Mesothelial cell of epicardium (in vitro differentiated cells): ENCODE results near the gene MAPK4. TPM values are rescaled to one million over a fixed set of nuclear protein-coding genes. Genes with fewer than 3 reads are reported as not detected.

Experiments used
- DNase-seq, 2 experiments: peaks; one replicate each; pipeline ENCODE4 v3.0.0; 2021; ENCODE audit warnings: low spot score in 2 of 2; ENCODE audit not compliant: unreplicated experiment in 2 of 2
- H3K27ac Mint-ChIP-seq: 2 replicates; pipeline ENCODE4 v1.8.0; 2021; ENCODE audit warnings: mixed read lengths
- H3K27me3 Mint-ChIP-seq: 2 replicates; pipeline ENCODE4 v1.8.0; 2021; ENCODE audit warnings: low read depth, mixed read lengths
- H3K36me3 Mint-ChIP-seq: 2 replicates; pipeline ENCODE4 v1.8.0; 2021; ENCODE audit warnings: mixed read lengths
- H3K4me1 Mint-ChIP-seq: 2 replicates; pipeline ENCODE4 v1.8.0; 2021; ENCODE audit warnings: mixed read lengths
- H3K4me3 Mint-ChIP-seq: 2 replicates; pipeline ENCODE4 v1.8.0; 2021; ENCODE audit warnings: mild to moderate bottlenecking, moderate library complexity, mixed read lengths
- H3K9me3 Mint-ChIP-seq: 2 replicates; pipeline ENCODE4 v1.8.0; 2021; ENCODE audit warnings: mixed read lengths
- total RNA-seq: library from RNA; stranded (reverse); gene quantifications from 3 replicates; pipeline ENCODE4 v1.2.1, GENCODE V29; 2021
- TF ChIP-seq, protein P1 (sequence below): fragments of 200-600 bp; sonication (generic); IDR thresholded peaks from one replicate; pipeline ENCODE4 v1.5.0; 2021; ENCODE audit warnings: antibody characterized with exemption; ENCODE audit not compliant: unreplicated experiment

Gene MAPK4
- total RNA-seq, 1 donor from 2014 or later, result 6.3 TPM

DNA sequence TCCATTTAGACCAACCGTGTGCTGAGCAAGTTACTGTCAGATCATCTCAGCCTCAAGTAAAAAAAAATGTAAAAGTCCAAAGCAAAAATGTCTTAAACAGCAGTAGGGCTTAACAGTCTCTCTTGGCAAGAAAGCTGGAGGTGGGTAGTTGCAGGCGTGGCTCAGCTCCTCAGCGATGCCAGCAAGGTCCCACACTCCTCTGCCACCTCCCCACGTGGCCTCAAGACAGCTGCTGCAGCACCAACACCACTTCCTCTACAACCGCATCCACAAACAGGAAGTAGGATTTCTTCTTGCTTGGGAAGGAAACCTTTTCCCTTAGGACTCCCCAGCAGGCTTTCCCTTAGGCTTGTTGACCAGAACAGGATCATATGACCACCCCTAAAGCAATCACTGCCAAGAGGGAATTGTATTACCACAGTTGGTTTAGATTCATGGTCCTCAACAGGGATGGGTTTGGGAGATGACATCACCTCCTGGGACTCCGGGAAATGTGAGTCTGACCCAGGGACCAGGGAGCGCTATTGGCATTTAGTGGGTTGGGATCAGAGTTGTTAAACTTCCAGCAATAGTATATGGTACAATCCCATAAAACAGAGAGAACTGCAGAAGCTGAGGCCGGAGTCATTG is 97.1 kb downstream of the MAPK4 start:
- Mint-ChIP-seq H3K4me3 (no peak overlapping the region), H3K27me3 (no peaks in the 10 kb centered on the region), H3K4me1 (no peaks in the 10 kb centered on the region), H3K27ac (no peak overlapping the region), H3K36me3 (no peaks in the 10 kb centered on the region), H3K9me3 (peaks cover under 1% of the 10 kb centered on the region)
- DNase-seq, result no peak
- TF ChIP-seq, protein P1, sequence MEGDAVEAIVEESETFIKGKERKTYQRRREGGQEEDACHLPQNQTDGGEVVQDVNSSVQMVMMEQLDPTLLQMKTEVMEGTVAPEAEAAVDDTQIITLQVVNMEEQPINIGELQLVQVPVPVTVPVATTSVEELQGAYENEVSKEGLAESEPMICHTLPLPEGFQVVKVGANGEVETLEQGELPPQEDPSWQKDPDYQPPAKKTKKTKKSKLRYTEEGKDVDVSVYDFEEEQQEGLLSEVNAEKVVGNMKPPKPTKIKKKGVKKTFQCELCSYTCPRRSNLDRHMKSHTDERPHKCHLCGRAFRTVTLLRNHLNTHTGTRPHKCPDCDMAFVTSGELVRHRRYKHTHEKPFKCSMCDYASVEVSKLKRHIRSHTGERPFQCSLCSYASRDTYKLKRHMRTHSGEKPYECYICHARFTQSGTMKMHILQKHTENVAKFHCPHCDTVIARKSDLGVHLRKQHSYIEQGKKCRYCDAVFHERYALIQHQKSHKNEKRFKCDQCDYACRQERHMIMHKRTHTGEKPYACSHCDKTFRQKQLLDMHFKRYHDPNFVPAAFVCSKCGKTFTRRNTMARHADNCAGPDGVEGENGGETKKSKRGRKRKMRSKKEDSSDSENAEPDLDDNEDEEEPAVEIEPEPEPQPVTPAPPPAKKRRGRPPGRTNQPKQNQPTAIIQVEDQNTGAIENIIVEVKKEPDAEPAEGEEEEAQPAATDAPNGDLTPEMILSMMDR, result no peak

DNA sequence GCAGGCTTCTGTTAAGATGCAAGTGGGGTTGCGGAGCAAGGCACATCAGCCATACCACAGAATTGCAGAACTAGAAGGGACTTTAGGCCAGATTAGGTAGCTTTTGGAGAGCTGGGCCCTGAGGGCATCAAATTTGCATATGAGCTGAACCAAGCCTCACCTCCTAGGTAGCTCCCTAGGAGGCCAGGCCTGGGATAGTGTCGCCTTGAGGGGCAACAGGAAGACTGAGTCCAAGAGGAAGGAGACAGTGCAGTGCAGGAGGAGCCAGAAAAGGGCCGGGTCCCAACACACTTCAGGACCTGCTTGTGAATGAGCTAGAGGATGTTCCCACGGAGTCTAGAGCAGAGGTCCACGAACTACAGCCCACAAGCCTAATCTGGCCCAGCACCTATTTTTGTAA is 98.7 kb downstream of the MAPK4 start:
- no peak for DNase-seq
- no peak overlapping the region for H3K27ac Mint-ChIP-seq
- peaks cover 5% of the 10 kb centered on the region for H3K9me3 Mint-ChIP-seq
- TF ChIP-seq, protein P1, result no peak
- H3K4me1 Mint-ChIP-seq, result no peaks in the 10 kb centered on the region
- H3K27me3 Mint-ChIP-seq, result no peaks in the 10 kb centered on the region
- H3K4me3 Mint-ChIP-seq, result no peak overlapping the region
- no peaks in the 10 kb centered on the region for H3K36me3 Mint-ChIP-seq

DNA sequence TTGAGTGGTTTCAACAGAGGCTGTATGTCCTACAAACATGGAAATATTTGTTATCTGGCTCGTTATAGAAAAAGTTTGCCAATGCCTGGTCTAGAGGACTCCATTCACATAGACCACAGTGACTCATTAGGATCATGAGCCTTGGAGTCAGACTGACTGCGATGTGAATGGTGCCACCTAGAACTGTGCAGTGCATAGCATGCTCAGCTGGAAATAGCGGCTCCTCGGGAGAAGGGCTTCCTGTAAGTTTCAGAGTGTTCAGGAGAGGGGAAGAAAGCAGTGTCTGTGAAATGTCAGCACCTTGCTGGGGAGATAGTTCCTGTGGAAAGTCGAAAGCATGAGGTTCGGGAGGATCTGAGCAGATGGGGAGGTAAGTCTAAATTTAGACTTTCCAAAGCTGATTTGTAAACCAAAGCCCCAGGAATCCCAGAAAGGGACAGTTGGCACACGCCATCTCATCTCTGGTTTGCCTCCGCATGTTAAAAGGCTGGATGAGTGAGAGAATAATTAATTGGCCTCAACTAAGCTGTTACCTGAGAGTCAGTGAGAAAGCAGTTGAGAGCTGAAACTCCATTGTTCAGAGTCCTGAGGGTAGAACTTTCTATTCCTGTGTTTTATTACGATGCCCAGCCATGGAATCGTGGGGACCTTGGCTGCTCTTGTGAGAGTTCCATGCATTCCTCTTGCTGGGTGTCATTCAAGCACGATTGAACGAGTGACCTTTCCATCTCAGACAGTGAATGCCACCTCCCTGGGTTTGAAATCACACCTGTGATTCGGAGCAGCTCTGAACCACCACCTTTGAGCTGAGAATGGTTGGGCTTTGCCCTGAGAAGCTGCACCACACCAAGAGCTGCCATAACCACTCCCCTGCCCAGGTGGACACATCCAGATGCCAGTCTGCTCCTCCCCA is 99.5 kb downstream of the MAPK4 start:
- DNase-seq, result no peak
- H3K27ac Mint-ChIP-seq, result no peak overlapping the region
- no peaks in the 10 kb centered on the region for H3K27me3 Mint-ChIP-seq
- H3K36me3 Mint-ChIP-seq, result peaks cover 2% of the 10 kb centered on the region
- no peaks in the 10 kb centered on the region for H3K4me1 Mint-ChIP-seq
- TF ChIP-seq, protein P1, result no peak
- H3K4me3 Mint-ChIP-seq, result no peak overlapping the region
- H3K9me3 Mint-ChIP-seq, result peaks cover 5% of the 10 kb centered on the region

DNA sequence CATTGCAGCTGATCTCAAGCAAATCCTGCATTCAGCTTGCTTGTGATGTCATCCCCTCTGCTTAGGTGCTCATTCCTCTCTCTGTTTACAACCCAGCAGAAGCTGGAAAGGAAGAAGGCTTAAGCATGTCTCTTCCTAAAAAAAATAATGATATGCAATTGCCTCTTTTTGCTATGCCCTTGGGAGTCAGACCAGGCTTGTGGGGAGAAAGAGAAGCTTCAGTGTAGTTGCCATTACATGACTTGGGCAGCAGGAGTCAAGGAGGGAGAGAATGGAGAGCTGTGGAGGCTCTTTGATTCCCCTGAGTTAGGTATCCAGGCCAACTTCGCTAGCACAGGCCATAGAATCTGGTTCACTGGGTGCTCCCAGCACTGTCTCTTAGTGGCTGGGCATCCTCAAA is 101.1 kb downstream of the MAPK4 start:
- no peak for DNase-seq
- Mint-ChIP-seq H3K4me1 (no peaks in the 10 kb centered on the region), H3K27me3 (no peaks in the 10 kb centered on the region), H3K9me3 (peaks cover 5% of the 10 kb centered on the region), H3K36me3 (peaks cover 3% of the 10 kb centered on the region), H3K27ac (no peak overlapping the region), H3K4me3 (no peak overlapping the region)
- TF ChIP-seq, protein P1, result no peak

DNA sequence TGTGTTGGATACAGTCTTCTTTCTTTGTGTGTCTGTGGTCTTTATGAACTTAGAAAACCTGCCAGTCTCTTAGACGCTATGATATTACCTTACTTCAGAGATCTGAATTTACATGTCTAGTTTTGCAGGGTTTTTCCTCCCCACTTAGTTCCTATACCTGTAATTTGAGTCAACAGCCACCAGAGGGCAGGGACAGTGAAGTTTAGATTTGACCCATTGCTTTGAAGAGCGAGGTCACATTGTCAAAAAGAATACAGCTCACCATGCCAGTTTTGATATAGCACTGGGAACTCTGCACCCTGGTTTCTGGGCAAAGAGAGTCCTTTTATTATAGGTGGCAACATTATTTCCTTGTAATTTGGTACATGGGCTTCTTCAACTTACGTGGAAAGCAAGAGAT is 102.3 kb downstream of the MAPK4 start:
- no peak for DNase-seq
- TF ChIP-seq, protein P1, result peak; percentile 54
- Mint-ChIP-seq H3K27ac (no peak overlapping the region), H3K4me3 (no peak overlapping the region), H3K36me3 (peaks cover 3% of the 10 kb centered on the region), H3K27me3 (no peaks in the 10 kb centered on the region), H3K4me1 (no peaks in the 10 kb centered on the region), H3K9me3 (peaks cover 5% of the 10 kb centered on the region)
